ENCODE results near the gene STOML2. TPM values are rescaled to one million over a fixed set of nuclear protein-coding genes. Genes with fewer than 3 reads are reported as not detected.
A peak's percentile ranks its signal among the peaks of the same experiment; 100 is the strongest.

Gene STOML2
- total RNA-seq, 1 donor from 2014 or later, result 261 TPM

GRCh38 chr9:35103660-35104191, 795 bp upstream of the STOML2 start:
- Mint-ChIP-seq H3K9me3 (no peaks in the 10 kb centered on the region), H3K4me3 (peak overlapping the region; percentile 87), H3K27me3 (ENCODE audit: insufficient read depth) (no peaks in the 10 kb centered on the region), H3K27ac (peak overlapping the region; percentile 88), H3K4me1 (ENCODE audit: low read depth) (peaks cover 28% of the 10 kb centered on the region), H3K36me3 (ENCODE audit: low read depth) (peaks cover 46% of the 10 kb centered on the region)
- intact Hi-C loops (cut with micrococcal nuclease), result loop anchor here (1.0 kb wide), 5 partner anchors 8 to 31 kb away; partner anchors contain the start of gene VCP
- no peak for DNase-seq (ENCODE audit: low spot score)

GRCh38 chr9:35102465-35102768, 514 bp downstream of the STOML2 start:
- peaks cover 28% of the 10 kb centered on the region for H3K4me1 Mint-ChIP-seq (ENCODE audit: low read depth)
- intact Hi-C loops (cut with micrococcal nuclease), result no loop called here
- H3K27me3 Mint-ChIP-seq (ENCODE audit: insufficient read depth), result no peaks in the 10 kb centered on the region
- H3K27ac Mint-ChIP-seq, result peak overlapping the region; percentile 88
- H3K36me3 Mint-ChIP-seq (ENCODE audit: low read depth), result peaks cover 44% of the 10 kb centered on the region
- no peak for DNase-seq (ENCODE audit: low spot score)
- H3K4me3 Mint-ChIP-seq, result peak overlapping the region; percentile 87
- H3K9me3 Mint-ChIP-seq, result no peaks in the 10 kb centered on the region

- Mint-ChIP-seq H3K4me3 (peak overlapping the region; percentile 21), H3K4me1 (ENCODE audit: low read depth) (peaks cover 34% of the 10 kb centered on the region), H3K36me3 (ENCODE audit: low read depth) (peaks cover 35% of the 10 kb centered on the region), H3K27ac (peak overlapping the region; percentile 50), H3K9me3 (no peaks in the 10 kb centered on the region), H3K27me3 (ENCODE audit: insufficient read depth) (no peaks in the 10 kb centered on the region)
- intact Hi-C loops (cut with micrococcal nuclease), result loop anchor here (5.0 kb wide), 1 partner anchor 395 kb away; no protein-coding TSS in a partner anchor
- DNase-seq (ENCODE audit: low spot score), result no peak
Measured at GRCh38 chr9:35097573-35097972, 5.4 kb downstream of the STOML2 start.

GRCh38 chr9:35096035-35096849, 6.7 kb downstream of the STOML2 start, which contains the start of gene PIGO:
TSS of gene PIGO (minus strand) at chr9:35096591. CDS start at chr9:35095565, 1,026 bp downstream.
- H3K4me1 Mint-ChIP-seq (ENCODE audit: low read depth), result peaks cover 33% of the 10 kb centered on the region
- intact Hi-C loops (cut with micrococcal nuclease), result loop anchor here (1.0 to 5.0 kb wide), 10 partner anchors 15 to 394 kb away; partner anchors contain the start of genes DNAJB5 and VCP
- peak within 1 kb of the TSS; percentile 90 for H3K27ac Mint-ChIP-seq
- DNase-seq (ENCODE audit: low spot score), result peak; percentile 85
- peaks cover 30% of the 10 kb centered on the region for H3K36me3 Mint-ChIP-seq (ENCODE audit: low read depth)
- H3K4me3 Mint-ChIP-seq, result peak within 1 kb of the TSS; percentile 85
- H3K27me3 Mint-ChIP-seq (ENCODE audit: insufficient read depth), result no peaks in the 10 kb centered on the region
- no peaks in the 10 kb centered on the region for H3K9me3 Mint-ChIP-seq

- Mint-ChIP-seq H3K27me3 (ENCODE audit: insufficient read depth) (no peaks in the 10 kb centered on the region), H3K9me3 (no peaks in the 10 kb centered on the region), H3K4me1 (ENCODE audit: low read depth) (peaks cover 15% of the 10 kb centered on the region), H3K4me3 (no peak overlapping the region), H3K36me3 (ENCODE audit: low read depth) (peaks cover 30% of the 10 kb centered on the region), H3K27ac (no peak overlapping the region)
- DNase-seq (ENCODE audit: low spot score), result no peak
- intact Hi-C loops (cut with micrococcal nuclease), result no loop called here
Measured at GRCh38 chr9:35091536-35091935, 11.4 kb downstream of the STOML2 start.

- DNase-seq (ENCODE audit: low spot score), result no peak
- Mint-ChIP-seq H3K27me3 (ENCODE audit: insufficient read depth) (no peaks in the 10 kb centered on the region), H3K4me3 (no peak overlapping the region), H3K9me3 (no peaks in the 10 kb centered on the region), H3K27ac (no peak overlapping the region), H3K4me1 (ENCODE audit: low read depth) (peaks cover 2% of the 10 kb centered on the region), H3K36me3 (ENCODE audit: low read depth) (peaks cover 26% of the 10 kb centered on the region)
- intact Hi-C loops (cut with micrococcal nuclease), result no loop called here
Measured at GRCh38 chr9:35089434-35089833, 13.5 kb downstream of the STOML2 start.

GRCh38 chr9:35085078-35085477, 17.9 kb downstream of the STOML2 start:
- intact Hi-C loops (cut with micrococcal nuclease), result no loop called here
- Mint-ChIP-seq H3K4me3 (no peak overlapping the region), H3K27me3 (ENCODE audit: insufficient read depth) (no peaks in the 10 kb centered on the region), H3K4me1 (ENCODE audit: low read depth) (peaks cover 4% of the 10 kb centered on the region), H3K36me3 (ENCODE audit: low read depth) (peaks cover 16% of the 10 kb centered on the region), H3K27ac (no peak overlapping the region), H3K9me3 (no peaks in the 10 kb centered on the region)
- DNase-seq (ENCODE audit: low spot score), result no peak

- Mint-ChIP-seq H3K36me3 (ENCODE audit: low read depth) (peaks cover 21% of the 10 kb centered on the region), H3K4me3 (peak within 1 kb of the TSS; percentile 96)
- intact Hi-C loops (cut with micrococcal nuclease), result loop anchor here (1.0 to 10.0 kb wide), 9 partner anchors 7 to 1607 kb away; partner anchors contain the start of genes CCL27, DNAI1, FAM219A and NOL6
Measured at GRCh38 chr9:35079426-35080341, 23.2 kb downstream of the STOML2 start, which contains the start of gene FANCG. TSS of gene FANCG (minus strand) at chr9:35079942. CDS start at chr9:35079524, 418 bp downstream.

GRCh38 chr9:35079041-35079425, 23.9 kb downstream of the STOML2 start:
- Mint-ChIP-seq H3K9me3 (no peaks in the 10 kb centered on the region), H3K4me1 (ENCODE audit: low read depth) (peaks cover 32% of the 10 kb centered on the region), H3K27me3 (ENCODE audit: insufficient read depth) (no peaks in the 10 kb centered on the region), H3K4me3 (peak overlapping the region; percentile 96), H3K36me3 (ENCODE audit: low read depth) (peaks cover 23% of the 10 kb centered on the region), H3K27ac (peak overlapping the region; percentile 76)
- intact Hi-C loops (cut with micrococcal nuclease), result loop anchor here (1.0 to 10.0 kb wide), 5 partner anchors 37 to 1607 kb away; partner anchors contain the start of genes CCL27, DNAI1, FAM219A and NOL6
- DNase-seq (ENCODE audit: low spot score), result peak; percentile 4

More at GRCh38 chr9:35079426-35080341, 23.2 kb downstream of the STOML2 start, which contains the start of gene FANCG:
- Mint-ChIP-seq H3K4me1 (ENCODE audit: low read depth) (peaks cover 32% of the 10 kb centered on the region), H3K27ac (peak within 1 kb of the TSS; percentile 98), H3K9me3 (no peaks in the 10 kb centered on the region), H3K27me3 (ENCODE audit: insufficient read depth) (no peaks in the 10 kb centered on the region)
- DNase-seq (ENCODE audit: low spot score), result peak; percentile 86

- H3K27ac Mint-ChIP-seq, result peak overlapping the region; percentile 76
- intact Hi-C loops (cut with micrococcal nuclease), result loop anchor here (5.0 to 10.0 kb wide), 4 partner anchors 413 to 1606 kb away; partner anchors contain the start of genes CCL27, DNAI1, FAM219A and NOL6
- no peaks in the 10 kb centered on the region for H3K27me3 Mint-ChIP-seq (ENCODE audit: insufficient read depth)
- H3K4me1 Mint-ChIP-seq (ENCODE audit: low read depth), result peaks cover 39% of the 10 kb centered on the region
- H3K36me3 Mint-ChIP-seq (ENCODE audit: low read depth), result peaks cover 29% of the 10 kb centered on the region
- no peak for DNase-seq (ENCODE audit: low spot score)
- no peaks in the 10 kb centered on the region for H3K9me3 Mint-ChIP-seq
- H3K4me3 Mint-ChIP-seq, result peak overlapping the region; percentile 96
Measured at GRCh38 chr9:35078066-35078465, 24.9 kb downstream of the STOML2 start.

- H3K4me1 Mint-ChIP-seq (ENCODE audit: low read depth), result peaks cover 44% of the 10 kb centered on the region
- intact Hi-C loops (cut with micrococcal nuclease), result loop anchor here (5.0 to 10.0 kb wide), 4 partner anchors 412 to 1605 kb away; partner anchors contain the start of genes CCL27, DNAI1, FAM219A and NOL6
- H3K9me3 Mint-ChIP-seq, result no peaks in the 10 kb centered on the region
- H3K27me3 Mint-ChIP-seq (ENCODE audit: insufficient read depth), result no peaks in the 10 kb centered on the region
- peaks cover 29% of the 10 kb centered on the region for H3K36me3 Mint-ChIP-seq (ENCODE audit: low read depth)
- H3K27ac Mint-ChIP-seq, result peak overlapping the region; percentile 59
- peak overlapping the region; percentile 62 for H3K4me3 Mint-ChIP-seq
- DNase-seq (ENCODE audit: low spot score), result no peak
Measured at GRCh38 chr9:35076848-35077247, 26.1 kb downstream of the STOML2 start.

- no peak for DNase-seq (ENCODE audit: low spot score)
- intact Hi-C loops (cut with micrococcal nuclease), result loop anchor here (5.0 to 10.0 kb wide), 4 partner anchors 411 to 1603 kb away; partner anchors contain the start of genes CCL27, DNAI1, FAM219A and NOL6
- no peak overlapping the region for H3K27ac Mint-ChIP-seq
Measured at GRCh38 chr9:35075358-35075757, 27.6 kb downstream of the STOML2 start.

More at GRCh38 chr9:35075358-35075757, 27.6 kb downstream of the STOML2 start:
- Mint-ChIP-seq H3K36me3 (ENCODE audit: low read depth) (peaks cover 41% of the 10 kb centered on the region), H3K27me3 (ENCODE audit: insufficient read depth) (no peaks in the 10 kb centered on the region), H3K9me3 (no peaks in the 10 kb centered on the region), H3K4me3 (no peak overlapping the region), H3K4me1 (ENCODE audit: low read depth) (peaks cover 51% of the 10 kb centered on the region)

All from activated T-helper 1 cell treated with anti-CD3 and anti-CD28 coated beads, Interleukin-12 subunit alpha, Interleukin-12 subunit beta, Interleukin-2, Interleukin-4 antibody, amounts not matched to agents 30 ng/mL and 10 ng/mL and 1 ng/mL, durations not matched to agents 14 hours and 24 hours and 36 hours (primary cell).